Tibial artery (tissue), 4 donors: ENCODE data around the gene CD200R1L.

Experiments
- DNase-seq, 2 donors: peaks; one replicate each; pipeline ENCODE4 v3.0.0-alpha.2; 2019
- H3K27ac ChIP-seq, 2 donors: fragments of 200-600 bp; sonication (generic) in 1 of 2; 1 replicate in 1 of 2; 2 replicates in 1 of 2; pipeline ENCODE4 v1.5.1; 2018 to 2019; ENCODE audit warnings: mild to moderate bottlenecking in 1 of 2
- H3K27me3 ChIP-seq, 2 donors: fragments of 200-600 bp; sonication (generic) in 1 of 2; one replicate each; pipeline versions ENCODE4 v1.5.1 to v1.6.0; 2016 to 2019
- H3K36me3 ChIP-seq, 3 donors: fragments of 200-600 bp; sonication (generic) in 2 of 3; one replicate each; pipeline ENCODE4 v1.5.1; 2016 to 2019; ENCODE audit warnings: mild to moderate bottlenecking in 2 of 3
- H3K4me1 ChIP-seq, 4 donors: fragments of 200-600 bp; sonication (generic) in 2 of 4; 1 replicate in 3 of 4; 2 replicates in 1 of 4; pipeline ENCODE4 v1.5.1; 2016 to 2019
- H3K4me3 ChIP-seq, 2 donors: fragments of 200-600 bp; sonication (generic) in 1 of 2; 1 replicate in 1 of 2; 2 replicates in 1 of 2; pipeline ENCODE4 v1.5.1; 2018 to 2019; ENCODE audit warnings: mild to moderate bottlenecking in 2 of 2
- H3K9me3 ChIP-seq, 3 donors: fragments of 200-600 bp; sonication (generic) in 1 of 3; one replicate each; pipeline ENCODE4 v1.5.1; 2016 to 2019
- intact Hi-C: fragments of 100-400 bp; cut with DNase I; formaldehyde crosslinking; loops from one replicate; pipeline ENCODE4 v1.15.0; 2023; ENCODE audit warnings: low total_unique reads
- TF ChIP-seq, protein P1 (sequence below), 2 experiments: fragments of 200-600 bp in 1 of 2; fragments of 450-650 bp in 1 of 2; IDR thresholded peaks; one replicate each; pipeline ENCODE4 v1.5.1; 2017 to 2019; ENCODE audit warnings: antibody characterized with exemption in 2 of 2, mild to moderate bottlenecking in 1 of 2, moderate library complexity in 1 of 2

CD200R1L gene

DNA sequence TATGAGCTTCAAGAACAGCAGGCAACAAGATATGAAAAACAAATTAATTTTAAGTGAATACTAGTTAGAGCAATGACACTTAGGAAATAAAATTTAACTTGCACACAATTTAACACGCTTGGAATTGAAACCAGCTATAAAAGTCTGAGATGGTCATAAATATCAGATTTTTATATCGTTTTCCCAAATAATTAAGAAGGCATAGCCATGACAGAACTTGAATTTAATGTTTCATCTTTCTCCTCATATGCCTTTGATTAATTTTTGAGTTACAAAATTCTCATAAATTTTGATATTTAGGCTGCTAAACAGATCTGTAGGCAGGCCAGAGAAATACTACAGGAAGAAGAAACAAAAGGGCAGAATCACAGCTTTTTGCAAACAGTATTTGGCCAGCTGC is 38.5 kb downstream of the CD200R1L start:
- Histone ChIP-seq H3K27me3 (no peaks in the 10 kb centered on the region), H3K4me1 (peaks cover 0 to 27% (median 12%) of the 10 kb centered on the region in 4 donors), H3K9me3 (no peaks in the 10 kb centered on the region), H3K36me3 (no peaks in the 10 kb centered on the region), H3K27ac (no peak overlapping the region), H3K4me3 (no peak overlapping the region)
- intact Hi-C loops = no loop called here
- DNase-seq = no peak
- TF ChIP-seq, protein P1, sequence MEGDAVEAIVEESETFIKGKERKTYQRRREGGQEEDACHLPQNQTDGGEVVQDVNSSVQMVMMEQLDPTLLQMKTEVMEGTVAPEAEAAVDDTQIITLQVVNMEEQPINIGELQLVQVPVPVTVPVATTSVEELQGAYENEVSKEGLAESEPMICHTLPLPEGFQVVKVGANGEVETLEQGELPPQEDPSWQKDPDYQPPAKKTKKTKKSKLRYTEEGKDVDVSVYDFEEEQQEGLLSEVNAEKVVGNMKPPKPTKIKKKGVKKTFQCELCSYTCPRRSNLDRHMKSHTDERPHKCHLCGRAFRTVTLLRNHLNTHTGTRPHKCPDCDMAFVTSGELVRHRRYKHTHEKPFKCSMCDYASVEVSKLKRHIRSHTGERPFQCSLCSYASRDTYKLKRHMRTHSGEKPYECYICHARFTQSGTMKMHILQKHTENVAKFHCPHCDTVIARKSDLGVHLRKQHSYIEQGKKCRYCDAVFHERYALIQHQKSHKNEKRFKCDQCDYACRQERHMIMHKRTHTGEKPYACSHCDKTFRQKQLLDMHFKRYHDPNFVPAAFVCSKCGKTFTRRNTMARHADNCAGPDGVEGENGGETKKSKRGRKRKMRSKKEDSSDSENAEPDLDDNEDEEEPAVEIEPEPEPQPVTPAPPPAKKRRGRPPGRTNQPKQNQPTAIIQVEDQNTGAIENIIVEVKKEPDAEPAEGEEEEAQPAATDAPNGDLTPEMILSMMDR (IDR thresholded peaks at IDR 0.05) = no peak

DNA sequence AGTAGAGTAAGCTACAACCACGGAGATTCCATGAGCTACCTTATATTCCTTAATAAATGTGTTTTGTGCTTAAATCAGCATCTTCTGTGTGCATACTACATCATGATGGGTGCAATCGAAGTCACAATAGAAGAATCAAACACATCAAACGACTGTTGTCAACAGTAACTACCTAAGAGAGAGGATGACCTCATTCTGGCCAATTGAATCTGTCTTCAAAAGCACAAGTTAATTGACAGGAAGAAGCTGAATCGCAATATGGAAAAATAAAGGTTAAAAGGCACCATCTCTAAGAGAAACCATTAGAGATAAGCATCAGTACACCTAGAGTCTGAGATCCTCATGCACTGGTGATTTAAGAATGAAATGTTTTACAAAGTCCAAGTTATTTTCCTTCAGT is 39.0 kb downstream of the CD200R1L start:
- no peak overlapping the region for H3K27ac ChIP-seq
- H3K4me1 ChIP-seq = peaks cover 0 to 22% (median 12%) of the 10 kb centered on the region in 4 donors
- no peak for DNase-seq
- TF ChIP-seq, protein P1 (IDR thresholded peaks at IDR 0.05) = no peak
- intact Hi-C loops = no loop called here
- H3K4me3 ChIP-seq = no peak overlapping the region
- no peaks in the 10 kb centered on the region for H3K9me3 ChIP-seq
- H3K36me3 ChIP-seq = no peaks in the 10 kb centered on the region
- H3K27me3 ChIP-seq = no peaks in the 10 kb centered on the region

DNA sequence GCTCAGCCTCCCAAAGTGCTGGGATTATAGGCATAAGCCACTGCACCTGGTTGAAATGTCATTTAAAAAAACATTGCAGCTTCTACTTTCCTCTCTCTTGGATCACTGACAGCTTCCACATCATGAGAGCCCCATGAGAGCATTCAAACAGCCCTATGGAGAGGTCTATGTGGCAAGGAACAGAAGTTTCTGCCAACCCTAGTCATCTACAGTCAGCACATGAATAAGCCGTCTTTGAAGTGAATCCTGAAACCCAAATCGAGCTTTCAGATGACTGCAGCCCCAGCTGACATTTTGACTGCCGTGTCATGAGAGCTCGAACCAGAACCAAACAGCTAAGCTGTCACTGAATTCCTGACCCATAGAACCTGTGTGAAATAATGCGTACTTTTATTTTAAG is 39.8 kb downstream of the CD200R1L start:
- TF ChIP-seq, protein P1 (IDR thresholded peaks at IDR 0.05) = no peak
- no peak overlapping the region for H3K27ac ChIP-seq
- intact Hi-C loops = no loop called here
- H3K4me1 ChIP-seq = peaks cover 0 to 14% (median 10%) of the 10 kb centered on the region in 4 donors
- no peak overlapping the region for H3K4me3 ChIP-seq
- no peaks in the 10 kb centered on the region for H3K9me3 ChIP-seq
- H3K36me3 ChIP-seq = no peaks in the 10 kb centered on the region
- H3K27me3 ChIP-seq = no peaks in the 10 kb centered on the region
- DNase-seq = no peak

DNA sequence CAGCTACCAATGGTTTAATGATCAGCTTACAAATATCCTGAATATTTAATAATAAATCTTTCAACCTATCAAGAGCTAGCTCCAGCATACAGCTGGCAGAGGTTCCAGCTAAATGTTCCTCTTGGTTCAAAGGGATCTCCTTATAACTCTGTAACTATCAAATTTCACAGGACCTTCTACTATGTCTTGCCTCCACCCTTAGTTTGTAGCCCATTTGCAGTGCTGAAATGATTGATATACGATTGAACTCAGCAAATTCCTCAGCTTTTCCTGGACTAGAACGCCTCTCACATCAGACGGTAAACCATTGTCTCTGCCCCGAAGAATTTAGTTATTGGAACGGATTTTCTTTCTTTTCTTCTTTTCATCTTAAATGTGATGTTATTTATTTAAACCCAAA is 41.5 kb downstream of the CD200R1L start:
- H3K27ac ChIP-seq = no peak overlapping the region
- H3K4me3 ChIP-seq = no peak overlapping the region
- no peaks in the 10 kb centered on the region for H3K9me3 ChIP-seq
- intact Hi-C loops = no loop called here
- no peaks in the 10 kb centered on the region for H3K4me1 ChIP-seq
- H3K36me3 ChIP-seq = no peaks in the 10 kb centered on the region
- TF ChIP-seq, protein P1 (IDR thresholded peaks at IDR 0.05) = no peak
- DNase-seq = no peak
- H3K27me3 ChIP-seq = no peaks in the 10 kb centered on the region

DNA sequence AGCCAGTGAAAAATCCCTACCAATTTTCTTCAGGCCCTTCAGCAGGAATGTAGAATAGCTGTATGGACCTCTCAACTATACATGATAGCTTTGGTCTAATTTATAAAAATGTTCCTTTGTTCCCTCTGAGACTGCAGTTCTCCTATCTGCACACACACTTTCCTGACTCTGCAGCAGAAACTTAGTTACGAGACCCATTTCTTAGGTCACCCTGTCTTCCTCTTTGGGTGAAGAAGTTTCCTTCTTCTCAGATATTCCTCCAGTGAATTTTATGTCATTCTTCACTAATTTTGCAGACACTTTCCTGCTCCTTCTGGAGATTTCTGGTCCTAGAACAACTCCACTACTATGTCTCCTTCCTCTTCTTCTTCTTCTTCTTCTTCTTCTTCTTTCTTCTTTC is 42.6 kb downstream of the CD200R1L start:
- no peaks in the 10 kb centered on the region for H3K36me3 ChIP-seq
- no peak overlapping the region for H3K4me3 ChIP-seq
- TF ChIP-seq, protein P1 (IDR thresholded peaks at IDR 0.05) = no peak
- no peaks in the 10 kb centered on the region for H3K4me1 ChIP-seq
- H3K27ac ChIP-seq = no peak overlapping the region
- H3K27me3 ChIP-seq = no peaks in the 10 kb centered on the region
- no peaks in the 10 kb centered on the region for H3K9me3 ChIP-seq
- intact Hi-C loops = no loop called here
- no peak for DNase-seq

DNA sequence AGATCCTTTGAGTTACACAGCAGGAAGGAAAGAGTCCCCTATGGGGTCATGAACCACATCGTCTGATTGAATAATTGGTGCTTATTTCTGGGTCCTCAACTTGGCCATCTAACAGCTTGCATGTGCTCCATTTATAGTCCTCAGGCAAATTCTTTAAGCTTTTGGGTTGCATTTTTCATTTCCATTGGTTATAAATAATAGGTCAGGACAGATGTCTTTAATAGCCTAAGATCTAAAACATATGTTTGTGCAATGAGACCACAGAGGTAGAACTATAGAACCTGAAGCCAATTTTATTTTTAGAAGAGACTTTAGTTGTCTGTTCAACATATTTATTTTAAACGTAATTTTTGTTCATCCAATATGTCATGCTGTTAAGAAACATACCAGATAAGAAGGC is 43.2 kb downstream of the CD200R1L start:
- Histone ChIP-seq H3K4me1 (no peaks in the 10 kb centered on the region), H3K36me3 (no peaks in the 10 kb centered on the region), H3K4me3 (no peak overlapping the region), H3K27me3 (no peaks in the 10 kb centered on the region), H3K27ac (no peak overlapping the region), H3K9me3 (no peaks in the 10 kb centered on the region)
- TF ChIP-seq, protein P1 (IDR thresholded peaks at IDR 0.05) = no peak
- intact Hi-C loops = no loop called here
- DNase-seq = no peak
